ENCODE measurements around the gene FHIT.

DNA sequence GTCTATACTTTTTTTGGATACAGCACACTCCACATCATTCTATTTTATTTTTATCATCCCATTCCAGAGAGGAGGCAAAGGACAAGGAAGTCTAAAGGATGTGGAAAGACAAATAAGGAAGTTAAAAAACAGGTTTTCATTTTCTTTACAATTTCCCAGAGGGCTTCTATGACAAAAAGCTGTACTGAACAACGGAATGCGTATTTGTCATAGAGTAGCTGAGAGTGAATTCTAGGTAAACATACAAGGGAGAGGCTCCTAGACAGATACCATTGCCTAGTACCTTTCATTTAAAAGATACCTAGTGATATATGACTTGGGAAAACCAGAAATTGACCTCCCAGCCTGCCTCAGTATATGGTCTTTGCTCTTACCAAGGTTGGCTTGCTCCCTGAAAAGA is 341.7 kb downstream of the FHIT start:
- TF ChIP-seq POLR2AphosphoS5 (IDR thresholded peaks at IDR 0.05) (no peak), POLR2A (IDR thresholded peaks at IDR 0.05) (no peak), EP300 (IDR thresholded peaks at IDR 0.05; ENCODE audit: low read depth) (no peak)
- TF ChIP-seq, protein P1, sequence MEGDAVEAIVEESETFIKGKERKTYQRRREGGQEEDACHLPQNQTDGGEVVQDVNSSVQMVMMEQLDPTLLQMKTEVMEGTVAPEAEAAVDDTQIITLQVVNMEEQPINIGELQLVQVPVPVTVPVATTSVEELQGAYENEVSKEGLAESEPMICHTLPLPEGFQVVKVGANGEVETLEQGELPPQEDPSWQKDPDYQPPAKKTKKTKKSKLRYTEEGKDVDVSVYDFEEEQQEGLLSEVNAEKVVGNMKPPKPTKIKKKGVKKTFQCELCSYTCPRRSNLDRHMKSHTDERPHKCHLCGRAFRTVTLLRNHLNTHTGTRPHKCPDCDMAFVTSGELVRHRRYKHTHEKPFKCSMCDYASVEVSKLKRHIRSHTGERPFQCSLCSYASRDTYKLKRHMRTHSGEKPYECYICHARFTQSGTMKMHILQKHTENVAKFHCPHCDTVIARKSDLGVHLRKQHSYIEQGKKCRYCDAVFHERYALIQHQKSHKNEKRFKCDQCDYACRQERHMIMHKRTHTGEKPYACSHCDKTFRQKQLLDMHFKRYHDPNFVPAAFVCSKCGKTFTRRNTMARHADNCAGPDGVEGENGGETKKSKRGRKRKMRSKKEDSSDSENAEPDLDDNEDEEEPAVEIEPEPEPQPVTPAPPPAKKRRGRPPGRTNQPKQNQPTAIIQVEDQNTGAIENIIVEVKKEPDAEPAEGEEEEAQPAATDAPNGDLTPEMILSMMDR (IDR thresholded peaks at IDR 0.05): no peak

Measured in transverse colon (tissue), 4 donors.